Esophagus muscularis mucosa (tissue), 4 donors: ENCODE measurements around the gene MCOLN2. TPM values are rescaled to one million over a fixed set of nuclear protein-coding genes. Genes with fewer than 3 reads are reported as not detected.
A peak's percentile ranks its signal among the peaks of the same experiment; 100 is the strongest.

Experiments used
- DNase-seq: peaks from one replicate; pipeline ENCODE4 v3.0.0-alpha.2; 2017; ENCODE audit errors: extremely low spot score
- H3K27ac ChIP-seq, 4 donors: fragments of 200-600 bp; sonication (generic); replicated peaks in 1 of 4; 1 replicate in 3 of 4; 2 replicates in 1 of 4; pipeline ENCODE4 v1.5.1; 2016 to 2019; ENCODE audit warnings: mild to moderate bottlenecking in 1 of 4
- H3K27me3 ChIP-seq, 4 donors: fragments of 200-600 bp; sonication (generic); one replicate each; pipeline versions ENCODE4 v1.5.1 to v1.6.0; 2016 to 2019
- H3K36me3 ChIP-seq, 4 donors: fragments of 200-600 bp; sonication (generic); one replicate each; pipeline ENCODE4 v1.5.1; 2016 to 2019
- H3K4me1 ChIP-seq, 4 donors: fragments of 200-600 bp; sonication (generic); one replicate each; pipeline ENCODE4 v1.5.1; 2016 to 2019
- H3K4me3 ChIP-seq, 4 donors: fragments of 200-600 bp; sonication (generic); 1 replicate in 2 of 4; 2 replicates in 2 of 4; pipeline ENCODE4 v1.5.1; 2016 to 2019; ENCODE audit warnings: mild to moderate bottlenecking in 4 of 4, moderate library complexity in 1 of 4
- H3K9me3 ChIP-seq, 4 donors: fragments of 200-600 bp; sonication (generic); 1 replicate in 3 of 4; 2 replicates in 1 of 4; pipeline ENCODE4 v1.5.1; 2016 to 2019
- CTCF ChIP-seq, 3 experiments: fragments of 200-600 bp in 2 of 3; fragments of 450-650 bp in 1 of 3; sonication (generic) in 2 of 3; IDR thresholded peaks; one replicate each; pipeline ENCODE4 v1.5.1; 2017 to 2019; ENCODE audit warnings: antibody characterized with exemption in 3 of 3, mild to moderate bottlenecking in 2 of 3, moderate library complexity in 1 of 3
- EP300 ChIP-seq: sonication (generic); formaldehyde crosslinking; IDR thresholded peaks from one replicate; pipeline ENCODE4 v1.6.1; 2017; ENCODE audit warnings: antibody characterized with exemption
- POLR2A ChIP-seq: fragments of 450-650 bp; IDR thresholded peaks from one replicate; pipeline ENCODE4 v1.6.1; 2017; ENCODE audit warnings: antibody characterized with exemption, moderate library complexity, mild to moderate bottlenecking, low read depth
- POLR2AphosphoS5 ChIP-seq, 2 donors: sonication (generic); formaldehyde crosslinking; IDR thresholded peaks; one replicate each; pipeline ENCODE4 v1.6.1; 2017; ENCODE audit warnings: antibody characterized with exemption in 2 of 2
- WGBS: methylation state at CpG from one replicate; pipeline ENCODE4 v1.1.5; 2018; 5-methylcytosine and 5-hydroxymethylcytosine counted together
- intact Hi-C: fragments of 100-400 bp; cut with DNase I; formaldehyde crosslinking; loops from one replicate; pipeline ENCODE4 v1.15.1; 2023
- total RNA-seq, 4 donors: library from RNA; depleted of rRNA; stranded (reverse); fragments of >200 nt; gene quantifications; one replicate each; pipeline versions ENCODE4 v1.1.0 to v1.2.1, GENCODE V29; 2016

MCOLN2 gene
- total RNA-seq, 4 donors from 2014 or later, result under 0.01 to 0.83 (median 0.18) TPM

- Histone ChIP-seq H3K9me3 (no peaks in the 10 kb centered on the region), H3K36me3 (no peaks in the 10 kb centered on the region), H3K4me1 (no peaks in the 10 kb centered on the region), H3K27ac (no peak overlapping the region), H3K4me3 (no peak overlapping the region), H3K27me3 (no peaks in the 10 kb centered on the region)
- intact Hi-C loops, result no loop called here
- TF ChIP-seq POLR2A (no peak), POLR2AphosphoS5 (IDR thresholded peaks at IDR 0.05) (no peak), EP300 (no peak), CTCF (IDR thresholded peaks at IDR 0.05) (no peak)
- 91% methylated on average over 1 of the region's 1 CpG for WGBS
- DNase-seq, result no peak
Measured at GRCh38 chr1:84967666-84968065, 29.2 kb downstream of the MCOLN2 start.

GRCh38 chr1:84963021-84963420 is 33.9 kb downstream of the MCOLN2 start:
- H3K27ac ChIP-seq, result no peak overlapping the region
- intact Hi-C loops, result no loop called here
- no peak for DNase-seq
- no peaks in the 10 kb centered on the region for H3K9me3 ChIP-seq
- no peaks in the 10 kb centered on the region for H3K27me3 ChIP-seq
- H3K4me1 ChIP-seq, result no peaks in the 10 kb centered on the region
- no peak overlapping the region for H3K4me3 ChIP-seq
- TF ChIP-seq POLR2A, result no peak
- TF ChIP-seq EP300, result no peak
- TF ChIP-seq POLR2AphosphoS5 (IDR thresholded peaks at IDR 0.05), result no peak
- TF ChIP-seq CTCF (IDR thresholded peaks at IDR 0.05), result no peak
- no peaks in the 10 kb centered on the region for H3K36me3 ChIP-seq

- DNase-seq, result peak; percentile 8
- Histone ChIP-seq H3K4me3 (no peak overlapping the region), H3K27me3 (no peaks in the 10 kb centered on the region), H3K9me3 (no peaks in the 10 kb centered on the region), H3K36me3 (no peaks in the 10 kb centered on the region), H3K4me1 (no peaks in the 10 kb centered on the region), H3K27ac (no peak overlapping the region)
- intact Hi-C loops, result no loop called here
- TF ChIP-seq POLR2AphosphoS5 (IDR thresholded peaks at IDR 0.05) (no peak), CTCF (IDR thresholded peaks at IDR 0.05) (no peak), POLR2A (no peak), EP300 (no peak)
- WGBS, result 94% methylated on average over 1 of the region's 1 CpG
Measured at GRCh38 chr1:84961316-84961715, 35.6 kb downstream of the MCOLN2 start.

- no peak for TF ChIP-seq CTCF (IDR thresholded peaks at IDR 0.05)
- TF ChIP-seq POLR2AphosphoS5 (IDR thresholded peaks at IDR 0.05), result no peak
- no peak for TF ChIP-seq POLR2A
- no peak for TF ChIP-seq EP300
- Histone ChIP-seq H3K4me1 (no peaks in the 10 kb centered on the region), H3K9me3 (no peaks in the 10 kb centered on the region), H3K36me3 (no peaks in the 10 kb centered on the region), H3K4me3 (no peak overlapping the region), H3K27me3 (no peaks in the 10 kb centered on the region), H3K27ac (no peak overlapping the region)
- intact Hi-C loops, result no loop called here
- WGBS, result 72% methylated on average over 1 of the region's 1 CpG
- DNase-seq, result peak; percentile 8
Measured at GRCh38 chr1:84960371-84960770, 36.5 kb downstream of the MCOLN2 start.

GRCh38 chr1:84959294-84959693 is 37.6 kb downstream of the MCOLN2 start:
- intact Hi-C loops, result no loop called here
- H3K4me1 ChIP-seq, result no peaks in the 10 kb centered on the region
- no peak overlapping the region for H3K27ac ChIP-seq
- no peak for TF ChIP-seq CTCF (IDR thresholded peaks at IDR 0.05)
- TF ChIP-seq POLR2A, result no peak
- no peak for TF ChIP-seq EP300
- TF ChIP-seq POLR2AphosphoS5 (IDR thresholded peaks at IDR 0.05), result no peak
- no peaks in the 10 kb centered on the region for H3K9me3 ChIP-seq
- no peaks in the 10 kb centered on the region for H3K36me3 ChIP-seq
- no peaks in the 10 kb centered on the region for H3K27me3 ChIP-seq
- H3K4me3 ChIP-seq, result no peak overlapping the region
- peak; percentile 88 for DNase-seq
- WGBS, result 83% methylated on average over 5 of the region's 5 CpGs
